Left lung (tissue), 10 donors: ENCODE data around the gene TMX1. TPM values are rescaled to one million over a fixed set of nuclear protein-coding genes. Genes with fewer than 3 reads are reported as not detected.
A peak's percentile ranks its signal among the peaks of the same experiment; 100 is the strongest.

Source experiments
- ATAC-seq: fragments of 200-7000 bp; cut with Tn5 transposase; one replicate; pipeline ENCODE4 v1.9.1; 2020; ENCODE audit warnings: moderate library complexity
- DNase-seq, 4 donors: peaks; one replicate each; pipeline ENCODE4 v3.0.0-alpha.2; 2013 to 2020
- H3K27ac ChIP-seq, 2 donors: fragments of 200-600 bp; sonication (generic) in 1 of 2; one replicate each; pipeline versions ENCODE4 v1.5.0 to v1.8.0; 2020 to 2021
- H3K27me3 ChIP-seq, 2 donors: fragments of 200-600 bp; sonication (generic) in 1 of 2; one replicate each; pipeline versions ENCODE4 v1.5.0 to v1.8.0; 2020 to 2021
- H3K36me3 ChIP-seq, 2 donors: fragments of 200-600 bp; sonication (generic) in 1 of 2; one replicate each; pipeline versions ENCODE4 v1.5.0 to v1.8.0; 2020 to 2021
- H3K4me1 ChIP-seq, 2 donors: fragments of 200-600 bp; one replicate each; pipeline ENCODE4 v1.8.0; 2021
- H3K4me3 ChIP-seq, 2 donors: fragments of 200-600 bp; sonication (generic) in 1 of 2; one replicate each; pipeline versions ENCODE4 v1.5.0 to v1.8.0; 2020 to 2021; ENCODE audit warnings: mild to moderate bottlenecking in 1 of 2
- H3K9me3 ChIP-seq, 2 donors: fragments of 200-600 bp; sonication (generic) in 1 of 2; one replicate each; pipeline versions ENCODE4 v1.5.0 to v1.8.0; 2020 to 2021
- CTCF ChIP-seq, 2 donors: fragments of 200-600 bp; sonication (generic) in 1 of 2; IDR thresholded peaks; one replicate each; pipeline versions ENCODE4 v1.5.0 to v1.8.0; 2021; ENCODE audit warnings: antibody characterized with exemption in 2 of 2
- intact Hi-C, 2 donors: fragments of 100-400 bp; cut with DNase I; formaldehyde crosslinking; loops; one replicate each; pipeline versions ENCODE4 v1.11.2 to v1.14.2; 2022
- polyA plus RNA-seq, 6 donors: library from polyadenylated mRNA; unstranded; fragments of 120-200 nt; gene quantifications; one replicate each; pipeline ENCODE4 v1.2.1, GENCODE V29; 2013; ENCODE audit not compliant: insufficient read length in 6 of 6
- total RNA-seq, 2 donors: library from RNA; stranded (reverse); fragmentation: NEBNext Ultra II Directional; extraction: Animal tissue kit (Norgen Biotek cat#: 25700); gene quantifications; one replicate each; pipeline ENCODE4 v1.2.1, GENCODE V29; 2021
- donor health status: DM: no; HTN: yes; CAD: no.
- donor health status: DM: no; HTN: no; CAD: no.

Gene TMX1
- total and polyA plus RNA-seq, 8 donors: 32.7 to 55.7 (median 49.6) TPM

DNA sequence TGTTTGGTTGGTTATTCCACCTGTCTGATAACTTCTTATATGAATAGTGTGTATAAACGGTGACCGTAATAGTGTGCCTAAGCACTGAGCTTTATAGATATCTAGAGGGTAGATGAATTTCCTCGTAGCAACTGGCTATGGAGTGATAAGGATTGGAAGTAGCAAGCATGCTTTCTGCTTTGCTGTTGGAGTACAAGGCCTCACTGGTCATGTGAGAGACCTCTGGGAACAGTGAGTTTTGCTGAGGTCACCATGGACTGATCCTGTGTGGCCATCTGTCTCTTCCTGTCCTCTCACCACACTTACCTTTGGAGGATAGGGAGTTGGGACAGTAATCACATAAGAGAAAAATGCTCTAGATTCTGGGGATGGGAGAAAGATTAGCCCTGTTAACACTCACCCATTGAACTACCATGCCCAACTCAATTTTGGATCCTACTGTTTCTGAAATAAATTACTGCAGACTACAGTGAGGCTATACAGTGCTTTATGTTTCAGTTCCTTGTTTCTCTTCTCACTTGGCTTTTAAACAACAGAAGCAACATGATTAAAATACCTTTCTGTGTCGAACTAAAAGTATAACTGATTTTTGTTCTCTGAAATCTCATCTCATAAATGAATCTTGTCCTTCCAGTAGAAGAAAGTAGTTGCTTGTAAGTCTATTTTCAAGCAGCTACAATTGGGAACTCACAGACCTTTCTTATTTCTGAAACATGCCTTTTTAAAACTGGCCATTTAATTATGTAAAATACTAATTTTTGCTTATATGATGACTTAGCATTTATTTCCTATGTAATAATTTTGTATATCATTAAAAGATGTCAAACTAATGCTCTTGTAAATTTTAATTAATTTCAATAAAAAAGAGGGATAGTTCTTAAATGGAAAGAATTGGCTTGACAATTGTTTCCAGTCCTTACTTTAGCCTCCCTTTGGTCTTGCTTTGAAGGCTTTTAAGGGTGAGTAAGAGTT, 8.3 kb downstream of the TMX1 start:
- peaks cover 0 to 79% of the 10 kb centered on the region in 2 donors for H3K36me3 ChIP-seq
- H3K27ac ChIP-seq: no peak overlapping the region
- no peaks in the 10 kb centered on the region for H3K27me3 ChIP-seq
- intact Hi-C loops: no loop called here
- no peak overlapping the region for H3K4me3 ChIP-seq
- peaks cover 0 to 10% of the 10 kb centered on the region in 2 donors for H3K4me1 ChIP-seq
- TF ChIP-seq CTCF (IDR thresholded peaks at IDR 0.05): no peak
- ATAC-seq: no peak
- no peak for DNase-seq
- no peaks in the 10 kb centered on the region for H3K9me3 ChIP-seq

GRCh38 chr14:51251486-51251885, 11.4 kb downstream of the TMX1 start:
- intact Hi-C loops: no loop called here
- Histone ChIP-seq H3K36me3 (peaks cover 0 to 92% of the 10 kb centered on the region in 2 donors), H3K27me3 (no peaks in the 10 kb centered on the region), H3K4me3 (no peak overlapping the region), H3K4me1 (no peaks in the 10 kb centered on the region), H3K9me3 (no peaks in the 10 kb centered on the region), H3K27ac (no peak overlapping the region)
- DNase-seq (no peak), ATAC-seq (peak; percentile 58)
- no peak for TF ChIP-seq CTCF (IDR thresholded peaks at IDR 0.05)

DNA sequence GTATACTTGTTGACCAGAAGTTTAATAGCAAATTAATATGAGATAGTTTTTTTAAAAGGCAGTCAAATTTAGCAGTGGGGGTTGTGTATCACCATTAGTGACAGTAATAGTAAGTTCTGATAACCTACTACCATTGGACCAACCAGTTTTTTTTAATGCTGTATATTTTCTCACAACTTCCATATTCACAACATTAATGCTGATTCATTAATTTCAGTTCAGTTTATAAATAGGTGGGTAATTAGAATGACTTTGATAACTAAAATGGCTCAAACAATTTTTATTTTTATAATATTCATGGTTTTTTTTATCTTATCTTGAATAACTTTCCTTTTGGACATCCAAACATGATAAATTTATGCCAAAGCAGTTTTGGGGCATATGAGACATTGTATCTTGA, 13.8 kb downstream of the TMX1 start:
- intact Hi-C loops: no loop called here
- H3K9me3 ChIP-seq: peaks cover 0 to 5% of the 10 kb centered on the region in 2 donors
- DNase-seq (no peak), ATAC-seq (no peak)
- peaks cover 0 to 89% of the 10 kb centered on the region in 2 donors for H3K36me3 ChIP-seq
- no peak overlapping the region for H3K4me3 ChIP-seq
- no peak overlapping the region for H3K27ac ChIP-seq
- TF ChIP-seq CTCF (IDR thresholded peaks at IDR 0.05): no peak
- no peaks in the 10 kb centered on the region for H3K4me1 ChIP-seq
- no peaks in the 10 kb centered on the region for H3K27me3 ChIP-seq

- H3K36me3 ChIP-seq: peaks cover 0 to 45% of the 10 kb centered on the region in 2 donors
- H3K27ac ChIP-seq: no peak overlapping the region
- ATAC-seq (no peak), DNase-seq (no peak)
- TF ChIP-seq CTCF (IDR thresholded peaks at IDR 0.05): no peak
- H3K4me1 ChIP-seq: no peaks in the 10 kb centered on the region
- no peak overlapping the region for H3K4me3 ChIP-seq
- peaks cover 0 to 5% of the 10 kb centered on the region in 2 donors for H3K9me3 ChIP-seq
- intact Hi-C loops: no loop called here
- H3K27me3 ChIP-seq: no peaks in the 10 kb centered on the region
Observed at GRCh38 chr14:51258280-51258679, 18.2 kb downstream of the TMX1 start.

- peaks cover 0 to 5% of the 10 kb centered on the region in 2 donors for H3K9me3 ChIP-seq
- no peak for DNase-seq
- H3K27me3 ChIP-seq: no peaks in the 10 kb centered on the region
- H3K4me3 ChIP-seq: no peak overlapping the region
- H3K4me1 ChIP-seq: no peaks in the 10 kb centered on the region
- no peak overlapping the region for H3K27ac ChIP-seq
- H3K36me3 ChIP-seq: peaks cover 0 to 42% of the 10 kb centered on the region in 2 donors
- TF ChIP-seq CTCF (IDR thresholded peaks at IDR 0.05): no peak
- intact Hi-C loops: no loop called here
- no peak for ATAC-seq
Observed at GRCh38 chr14:51258788-51259187, 18.7 kb downstream of the TMX1 start.
